ENCODE results near the gene ANKRD33B. TPM values are rescaled to one million over a fixed set of nuclear protein-coding genes. Genes with fewer than 3 reads are reported as not detected.

ANKRD33B gene
- total and polyA plus RNA-seq, 2 experiments from 2014 or later, result 2.9 to 15.4 TPM

DNA sequence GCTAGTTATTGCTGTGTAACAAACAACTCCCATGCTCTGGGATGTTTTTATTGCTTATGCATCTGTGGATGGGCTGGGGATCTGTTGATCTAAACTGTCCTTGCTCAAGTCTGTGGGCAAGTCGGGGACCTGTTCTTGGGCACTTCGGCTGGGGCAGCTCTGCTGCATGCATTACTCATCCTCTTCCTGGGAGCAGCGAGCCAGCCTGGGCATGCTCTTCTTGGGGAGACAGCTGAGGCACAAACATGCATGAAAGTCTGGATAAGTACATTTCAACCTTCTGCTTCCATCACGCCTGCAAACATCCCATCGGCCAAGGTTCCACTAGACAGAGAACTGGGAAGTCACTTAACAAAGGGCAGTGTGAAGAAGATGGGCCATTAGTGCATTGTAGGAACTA lies 66.3 kb downstream of the ANKRD33B start:
- no peaks in the 10 kb centered on the region; the same call in 2 of the 3 replicates for H3K36me3 Mint-ChIP-seq (ENCODE audit: low read depth)
- ATAC-seq, result no peak

More for the DNA sequence above, 66.3 kb downstream of the ANKRD33B start:
- no peaks in the 10 kb centered on the region for H3K36me3 ChIP-seq (ENCODE audit: insufficient read depth)
- H4K20me1 ChIP-seq (replicated peaks; ENCODE audit: insufficient read depth), result no peaks in the 10 kb centered on the region
- peaks cover 11% of the 10 kb centered on the region for H3K4me1 ChIP-seq (ENCODE audit: insufficient read depth)
- no peak overlapping the region for H3K27ac Mint-ChIP-seq
- H3F3A ChIP-seq (replicated peaks; ENCODE audit: low read depth), result no peaks in the 10 kb centered on the region
- H3K4me3 ChIP-seq, result no peak overlapping the region
- H3K4me3 Mint-ChIP-seq, result no peak overlapping the region
- no peak overlapping the region for H2AFZ ChIP-seq
- no peak overlapping the region for H3K27ac ChIP-seq (ENCODE audit: low read depth)
- H3K4me1 Mint-ChIP-seq, result peaks cover 44% of the 10 kb centered on the region
- peaks cover 25% of the 10 kb centered on the region for H3K27me3 Mint-ChIP-seq (ENCODE audit: insufficient read depth, low read depth, poor library complexity)
- H3K4me2 ChIP-seq, result no peak overlapping the region
- DNase-seq (ENCODE audit: low spot score), result no peak
- no peaks in the 10 kb centered on the region; the same call in none of the 3 replicates for H3K9me3 Mint-ChIP-seq
- no peaks in the 10 kb centered on the region for H3K9me2 ChIP-seq (ENCODE audit: insufficient read depth)
- no peaks in the 10 kb centered on the region for H3K79me2 ChIP-seq (replicated peaks; ENCODE audit: insufficient read depth)
- TF ChIP-seq ZNF114 (CRISPR knock-in tag; IDR thresholded peaks at IDR 0.05) (no peak), ZNF331 (CRISPR knock-in tag; IDR thresholded peaks at IDR 0.05; ENCODE audit: low read depth) (no peak), JUNB (IDR thresholded peaks at IDR 0.05; ENCODE audit: unreplicated experiment) (no peak), CREB1 (CRISPR knock-in tag; IDR thresholded peaks at IDR 0.05; ENCODE audit: low read depth) (no peak), POLR2AphosphoS5 (IDR thresholded peaks at IDR 0.05; ENCODE audit: low read depth) (no peak), NANOG (IDR thresholded peaks at IDR 0.05; ENCODE audit: borderline replicate concordance) (no peak), EZH2phosphoT487 (IDR thresholded peaks at IDR 0.05; ENCODE audit: unreplicated experiment) (no peak), STAT1 (IDR thresholded peaks at IDR 0.05; ENCODE audit: unreplicated experiment) (no peak), EZH2 (IDR thresholded peaks at IDR 0.05; ENCODE audit: low read depth, unreplicated experiment) (no peak)
- TF ChIP-seq, protein P1, sequence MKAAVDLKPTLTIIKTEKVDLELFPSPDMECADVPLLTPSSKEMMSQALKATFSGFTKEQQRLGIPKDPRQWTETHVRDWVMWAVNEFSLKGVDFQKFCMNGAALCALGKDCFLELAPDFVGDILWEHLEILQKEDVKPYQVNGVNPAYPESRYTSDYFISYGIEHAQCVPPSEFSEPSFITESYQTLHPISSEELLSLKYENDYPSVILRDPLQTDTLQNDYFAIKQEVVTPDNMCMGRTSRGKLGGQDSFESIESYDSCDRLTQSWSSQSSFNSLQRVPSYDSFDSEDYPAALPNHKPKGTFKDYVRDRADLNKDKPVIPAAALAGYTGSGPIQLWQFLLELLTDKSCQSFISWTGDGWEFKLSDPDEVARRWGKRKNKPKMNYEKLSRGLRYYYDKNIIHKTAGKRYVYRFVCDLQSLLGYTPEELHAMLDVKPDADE (IDR thresholded peaks at IDR 0.05), result no peak
- TF ChIP-seq, protein P2, sequence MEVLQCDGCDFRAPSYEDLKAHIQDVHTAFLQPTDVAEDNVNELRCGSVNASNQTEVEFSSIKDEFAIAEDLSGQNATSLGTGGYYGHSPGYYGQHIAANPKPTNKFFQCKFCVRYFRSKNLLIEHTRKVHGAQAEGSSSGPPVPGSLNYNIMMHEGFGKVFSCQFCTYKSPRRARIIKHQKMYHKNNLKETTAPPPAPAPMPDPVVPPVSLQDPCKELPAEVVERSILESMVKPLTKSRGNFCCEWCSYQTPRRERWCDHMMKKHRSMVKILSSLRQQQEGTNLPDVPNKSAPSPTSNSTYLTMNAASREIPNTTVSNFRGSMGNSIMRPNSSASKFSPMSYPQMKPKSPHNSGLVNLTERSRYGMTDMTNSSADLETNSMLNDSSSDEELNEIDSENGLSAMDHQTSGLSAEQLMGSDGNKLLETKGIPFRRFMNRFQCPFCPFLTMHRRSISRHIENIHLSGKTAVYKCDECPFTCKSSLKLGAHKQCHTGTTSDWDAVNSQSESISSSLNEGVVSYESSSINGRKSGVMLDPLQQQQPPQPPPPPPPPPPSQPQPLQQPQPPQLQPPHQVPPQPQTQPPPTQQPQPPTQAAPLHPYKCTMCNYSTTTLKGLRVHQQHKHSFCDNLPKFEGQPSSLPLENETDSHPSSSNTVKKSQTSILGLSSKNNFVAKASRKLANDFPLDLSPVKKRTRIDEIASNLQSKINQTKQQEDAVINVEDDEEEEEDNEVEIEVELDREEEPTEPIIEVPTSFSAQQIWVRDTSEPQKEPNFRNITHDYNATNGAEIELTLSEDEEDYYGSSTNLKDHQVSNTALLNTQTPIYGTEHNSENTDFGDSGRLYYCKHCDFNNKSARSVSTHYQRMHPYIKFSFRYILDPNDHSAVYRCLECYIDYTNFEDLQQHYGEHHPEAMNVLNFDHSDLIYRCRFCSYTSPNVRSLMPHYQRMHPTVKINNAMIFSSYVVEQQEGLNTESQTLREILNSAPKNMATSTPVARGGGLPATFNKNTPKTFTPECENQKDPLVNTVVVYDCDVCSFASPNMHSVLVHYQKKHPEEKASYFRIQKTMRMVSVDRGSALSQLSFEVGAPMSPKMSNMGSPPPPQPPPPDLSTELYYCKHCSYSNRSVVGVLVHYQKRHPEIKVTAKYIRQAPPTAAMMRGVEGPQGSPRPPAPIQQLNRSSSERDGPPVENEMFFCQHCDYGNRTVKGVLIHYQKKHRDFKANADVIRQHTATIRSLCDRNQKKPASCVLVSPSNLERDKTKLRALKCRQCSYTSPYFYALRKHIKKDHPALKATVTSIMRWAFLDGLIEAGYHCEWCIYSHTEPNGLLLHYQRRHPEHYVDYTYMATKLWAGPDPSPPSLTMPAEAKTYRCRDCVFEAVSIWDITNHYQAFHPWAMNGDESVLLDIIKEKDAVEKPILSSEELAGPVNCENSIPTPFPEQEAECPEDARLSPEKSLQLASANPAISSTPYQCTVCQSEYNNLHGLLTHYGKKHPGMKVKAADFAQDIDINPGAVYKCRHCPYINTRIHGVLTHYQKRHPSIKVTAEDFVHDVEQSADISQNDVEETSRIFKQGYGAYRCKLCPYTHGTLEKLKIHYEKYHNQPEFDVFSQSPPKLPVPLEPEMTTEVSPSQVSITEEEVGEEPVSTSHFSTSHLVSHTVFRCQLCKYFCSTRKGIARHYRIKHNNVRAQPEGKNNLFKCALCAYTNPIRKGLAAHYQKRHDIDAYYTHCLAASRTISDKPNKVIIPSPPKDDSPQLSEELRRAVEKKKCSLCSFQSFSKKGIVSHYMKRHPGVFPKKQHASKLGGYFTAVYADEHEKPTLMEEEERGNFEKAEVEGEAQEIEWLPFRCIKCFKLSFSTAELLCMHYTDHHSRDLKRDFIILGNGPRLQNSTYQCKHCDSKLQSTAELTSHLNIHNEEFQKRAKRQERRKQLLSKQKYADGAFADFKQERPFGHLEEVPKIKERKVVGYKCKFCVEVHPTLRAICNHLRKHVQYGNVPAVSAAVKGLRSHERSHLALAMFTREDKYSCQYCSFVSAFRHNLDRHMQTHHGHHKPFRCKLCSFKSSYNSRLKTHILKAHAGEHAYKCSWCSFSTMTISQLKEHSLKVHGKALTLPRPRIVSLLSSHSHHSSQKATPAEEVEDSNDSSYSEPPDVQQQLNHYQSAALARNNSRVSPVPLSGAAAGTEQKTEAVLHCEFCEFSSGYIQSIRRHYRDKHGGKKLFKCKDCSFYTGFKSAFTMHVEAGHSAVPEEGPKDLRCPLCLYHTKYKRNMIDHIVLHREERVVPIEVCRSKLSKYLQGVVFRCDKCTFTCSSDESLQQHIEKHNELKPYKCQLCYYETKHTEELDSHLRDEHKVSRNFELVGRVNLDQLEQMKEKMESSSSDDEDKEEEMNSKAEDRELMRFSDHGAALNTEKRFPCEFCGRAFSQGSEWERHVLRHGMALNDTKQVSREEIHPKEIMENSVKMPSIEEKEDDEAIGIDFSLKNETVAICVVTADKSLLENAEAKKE (CRISPR knock-in tag; IDR thresholded peaks at IDR 0.05), result no peak
- TF ChIP-seq, protein P3, sequence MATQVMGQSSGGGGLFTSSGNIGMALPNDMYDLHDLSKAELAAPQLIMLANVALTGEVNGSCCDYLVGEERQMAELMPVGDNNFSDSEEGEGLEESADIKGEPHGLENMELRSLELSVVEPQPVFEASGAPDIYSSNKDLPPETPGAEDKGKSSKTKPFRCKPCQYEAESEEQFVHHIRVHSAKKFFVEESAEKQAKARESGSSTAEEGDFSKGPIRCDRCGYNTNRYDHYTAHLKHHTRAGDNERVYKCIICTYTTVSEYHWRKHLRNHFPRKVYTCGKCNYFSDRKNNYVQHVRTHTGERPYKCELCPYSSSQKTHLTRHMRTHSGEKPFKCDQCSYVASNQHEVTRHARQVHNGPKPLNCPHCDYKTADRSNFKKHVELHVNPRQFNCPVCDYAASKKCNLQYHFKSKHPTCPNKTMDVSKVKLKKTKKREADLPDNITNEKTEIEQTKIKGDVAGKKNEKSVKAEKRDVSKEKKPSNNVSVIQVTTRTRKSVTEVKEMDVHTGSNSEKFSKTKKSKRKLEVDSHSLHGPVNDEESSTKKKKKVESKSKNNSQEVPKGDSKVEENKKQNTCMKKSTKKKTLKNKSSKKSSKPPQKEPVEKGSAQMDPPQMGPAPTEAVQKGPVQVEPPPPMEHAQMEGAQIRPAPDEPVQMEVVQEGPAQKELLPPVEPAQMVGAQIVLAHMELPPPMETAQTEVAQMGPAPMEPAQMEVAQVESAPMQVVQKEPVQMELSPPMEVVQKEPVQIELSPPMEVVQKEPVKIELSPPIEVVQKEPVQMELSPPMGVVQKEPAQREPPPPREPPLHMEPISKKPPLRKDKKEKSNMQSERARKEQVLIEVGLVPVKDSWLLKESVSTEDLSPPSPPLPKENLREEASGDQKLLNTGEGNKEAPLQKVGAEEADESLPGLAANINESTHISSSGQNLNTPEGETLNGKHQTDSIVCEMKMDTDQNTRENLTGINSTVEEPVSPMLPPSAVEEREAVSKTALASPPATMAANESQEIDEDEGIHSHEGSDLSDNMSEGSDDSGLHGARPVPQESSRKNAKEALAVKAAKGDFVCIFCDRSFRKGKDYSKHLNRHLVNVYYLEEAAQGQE (IDR thresholded peaks at IDR 0.05; ENCODE audit: unreplicated experiment), result no peak
- TF ChIP-seq, protein P4, sequence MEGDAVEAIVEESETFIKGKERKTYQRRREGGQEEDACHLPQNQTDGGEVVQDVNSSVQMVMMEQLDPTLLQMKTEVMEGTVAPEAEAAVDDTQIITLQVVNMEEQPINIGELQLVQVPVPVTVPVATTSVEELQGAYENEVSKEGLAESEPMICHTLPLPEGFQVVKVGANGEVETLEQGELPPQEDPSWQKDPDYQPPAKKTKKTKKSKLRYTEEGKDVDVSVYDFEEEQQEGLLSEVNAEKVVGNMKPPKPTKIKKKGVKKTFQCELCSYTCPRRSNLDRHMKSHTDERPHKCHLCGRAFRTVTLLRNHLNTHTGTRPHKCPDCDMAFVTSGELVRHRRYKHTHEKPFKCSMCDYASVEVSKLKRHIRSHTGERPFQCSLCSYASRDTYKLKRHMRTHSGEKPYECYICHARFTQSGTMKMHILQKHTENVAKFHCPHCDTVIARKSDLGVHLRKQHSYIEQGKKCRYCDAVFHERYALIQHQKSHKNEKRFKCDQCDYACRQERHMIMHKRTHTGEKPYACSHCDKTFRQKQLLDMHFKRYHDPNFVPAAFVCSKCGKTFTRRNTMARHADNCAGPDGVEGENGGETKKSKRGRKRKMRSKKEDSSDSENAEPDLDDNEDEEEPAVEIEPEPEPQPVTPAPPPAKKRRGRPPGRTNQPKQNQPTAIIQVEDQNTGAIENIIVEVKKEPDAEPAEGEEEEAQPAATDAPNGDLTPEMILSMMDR (conservative IDR thresholded peaks at IDR 0.05; ENCODE audit: low read depth in 2 of 2), result no peak
- H3K27me3 ChIP-seq (ENCODE audit: insufficient read depth), result no peaks in the 10 kb centered on the region

Measured in GM23338 (cell line).